ENCODE results near the gene RABGEF1. TPM values are rescaled to one million over a fixed set of nuclear protein-coding genes. Genes with fewer than 3 reads are reported as not detected.

RABGEF1 gene
- total RNA-seq, 4 donors from 2014 or later, result 37.2 to 72.4 (median 43.8) TPM

DNA sequence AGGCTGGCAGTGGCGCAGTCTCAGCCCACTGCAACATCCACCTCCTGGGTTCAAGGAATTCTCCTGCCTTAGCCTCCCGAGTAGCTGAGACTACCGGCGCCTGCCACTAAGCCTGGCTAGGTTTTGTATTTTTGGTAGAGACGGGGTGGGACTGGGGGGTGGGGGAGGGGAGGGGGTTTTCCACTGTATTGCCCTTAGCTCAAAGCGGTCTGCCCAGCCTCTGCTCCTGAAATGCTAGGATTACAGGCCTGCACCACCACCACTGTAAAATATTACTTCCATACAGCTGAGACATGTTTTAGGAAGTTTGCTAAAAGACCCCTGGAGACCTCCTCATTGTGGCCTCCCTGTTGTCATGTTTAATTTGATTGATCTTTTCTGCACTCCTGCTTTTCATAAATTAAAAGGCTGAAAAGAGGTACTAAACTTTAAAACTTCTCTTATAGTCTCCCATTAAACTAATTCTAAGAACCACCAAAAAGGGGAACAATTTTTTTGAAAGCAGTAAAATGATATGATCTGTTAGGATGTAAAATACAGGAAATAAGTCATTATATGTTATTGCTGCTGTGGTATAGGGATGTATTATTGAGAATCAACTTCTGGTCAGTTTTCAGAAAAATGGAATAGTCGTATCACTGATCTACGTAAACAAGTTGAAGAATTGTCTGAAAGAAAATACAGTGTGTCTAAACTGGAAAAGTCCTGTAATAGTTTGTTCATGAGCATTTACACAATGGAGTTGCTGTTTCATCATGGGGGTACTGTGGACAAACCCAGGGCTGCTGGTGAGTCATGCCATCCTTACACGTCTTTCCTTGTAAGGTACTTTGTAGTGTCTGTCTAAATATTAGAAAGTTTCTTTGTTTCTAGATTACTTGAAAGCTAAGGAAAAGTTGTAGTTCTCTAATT is 107.6 kb downstream of the RABGEF1 start:
- peak in 1 of 2 donors; percentile 23 for DNase-seq (ENCODE audit: low spot score in 2 of 2)
- no peaks in the 10 kb centered on the region for H3K27me3 ChIP-seq
- H3K36me3 ChIP-seq, result peaks cover 4% of the 10 kb centered on the region
- peak overlapping the region; percentile 34 for H3K27ac ChIP-seq
- WGBS, result 75% methylated on average over 9 of the region's 9 CpGs
- TF ChIP-seq POLR2AphosphoS5 (IDR thresholded peaks at IDR 0.05), result no peak
- no peaks in the 10 kb centered on the region for H3K9me3 ChIP-seq
- H3K4me3 ChIP-seq, result no peak overlapping the region
- H3K4me1 ChIP-seq, result peaks cover 18% of the 10 kb centered on the region

DNA sequence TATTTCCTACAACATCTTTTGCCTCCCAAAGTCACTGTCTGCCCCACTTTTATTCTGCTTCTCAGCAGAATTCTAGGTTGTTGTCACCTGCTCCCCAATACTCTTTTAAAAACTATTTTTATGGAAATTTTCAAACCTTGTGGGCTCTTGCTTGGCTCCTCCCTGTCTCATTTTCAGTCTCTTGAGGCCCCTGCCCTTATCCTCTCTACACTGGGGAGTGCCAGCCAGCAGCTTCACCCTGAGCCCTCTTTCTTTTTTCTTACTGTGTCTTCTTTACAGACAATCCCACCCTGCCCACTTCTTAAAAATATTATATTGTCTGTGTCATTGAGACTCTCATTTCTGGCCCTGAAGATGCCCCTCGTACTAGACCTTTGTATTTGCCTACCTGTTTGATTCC is 118.8 kb downstream of the RABGEF1 start:
- Histone ChIP-seq H3K9me3 (no peaks in the 10 kb centered on the region), H3K27me3 (no peaks in the 10 kb centered on the region), H3K27ac (no peak overlapping the region), H3K36me3 (peaks cover 67% of the 10 kb centered on the region), H3K4me1 (no peaks in the 10 kb centered on the region), H3K4me3 (no peak overlapping the region)
- TF ChIP-seq POLR2A (IDR thresholded peaks at IDR 0.05) (no peak), EP300 (IDR thresholded peaks at IDR 0.05) (no peak), POLR2AphosphoS5 (IDR thresholded peaks at IDR 0.05) (no peak)
- TF ChIP-seq, protein P1, sequence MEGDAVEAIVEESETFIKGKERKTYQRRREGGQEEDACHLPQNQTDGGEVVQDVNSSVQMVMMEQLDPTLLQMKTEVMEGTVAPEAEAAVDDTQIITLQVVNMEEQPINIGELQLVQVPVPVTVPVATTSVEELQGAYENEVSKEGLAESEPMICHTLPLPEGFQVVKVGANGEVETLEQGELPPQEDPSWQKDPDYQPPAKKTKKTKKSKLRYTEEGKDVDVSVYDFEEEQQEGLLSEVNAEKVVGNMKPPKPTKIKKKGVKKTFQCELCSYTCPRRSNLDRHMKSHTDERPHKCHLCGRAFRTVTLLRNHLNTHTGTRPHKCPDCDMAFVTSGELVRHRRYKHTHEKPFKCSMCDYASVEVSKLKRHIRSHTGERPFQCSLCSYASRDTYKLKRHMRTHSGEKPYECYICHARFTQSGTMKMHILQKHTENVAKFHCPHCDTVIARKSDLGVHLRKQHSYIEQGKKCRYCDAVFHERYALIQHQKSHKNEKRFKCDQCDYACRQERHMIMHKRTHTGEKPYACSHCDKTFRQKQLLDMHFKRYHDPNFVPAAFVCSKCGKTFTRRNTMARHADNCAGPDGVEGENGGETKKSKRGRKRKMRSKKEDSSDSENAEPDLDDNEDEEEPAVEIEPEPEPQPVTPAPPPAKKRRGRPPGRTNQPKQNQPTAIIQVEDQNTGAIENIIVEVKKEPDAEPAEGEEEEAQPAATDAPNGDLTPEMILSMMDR (IDR thresholded peaks at IDR 0.05), result no peak
- no peak for DNase-seq (ENCODE audit: low spot score in 2 of 2)
- 100% methylated on average over 1 of the region's 1 CpG for WGBS

DNA sequence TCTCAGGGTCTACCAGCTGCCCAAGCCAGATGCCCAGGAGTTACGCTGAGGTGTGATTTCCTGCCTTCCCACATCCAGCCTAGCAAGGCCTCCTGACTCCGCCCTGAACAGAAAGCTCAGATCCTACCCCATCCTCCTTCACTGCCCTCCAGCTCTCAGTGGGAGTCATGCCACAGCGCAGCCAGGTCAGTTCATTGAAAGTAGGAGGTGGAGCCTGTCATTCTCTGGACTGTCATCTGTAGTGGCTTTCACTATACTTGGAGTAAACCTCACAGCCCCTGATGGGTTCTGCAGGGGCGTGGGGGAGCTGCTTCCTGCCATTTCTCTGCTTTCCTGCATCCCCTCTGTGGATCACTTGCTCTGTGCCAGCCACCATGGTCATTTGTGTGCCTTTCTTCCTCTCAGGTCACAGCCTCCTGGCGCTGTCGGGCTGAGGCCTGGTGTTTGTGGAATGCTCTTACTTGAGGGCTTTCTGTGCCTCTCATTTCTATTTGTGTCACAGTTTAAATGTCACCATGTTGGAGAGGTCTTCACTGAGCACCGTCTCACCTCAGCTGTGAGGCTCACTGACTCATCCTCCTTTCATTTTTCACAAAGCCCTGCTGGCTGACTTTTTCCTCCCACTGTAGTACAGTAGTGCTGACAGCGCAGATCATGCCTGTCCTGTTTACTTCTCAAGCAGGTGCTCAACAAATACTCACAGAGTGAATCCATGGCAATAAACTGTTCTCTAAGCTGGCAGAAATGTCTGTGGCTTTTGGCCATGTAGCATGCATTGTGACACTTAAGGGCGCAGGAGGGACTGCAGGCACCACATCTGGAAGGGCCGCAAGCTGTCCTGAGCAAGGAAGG is 119.5 kb downstream of the RABGEF1 start:
- TF ChIP-seq, protein P1 (IDR thresholded peaks at IDR 0.05), result no peak
- TF ChIP-seq EP300 (IDR thresholded peaks at IDR 0.05), result no peak
- no peak for TF ChIP-seq POLR2AphosphoS5 (IDR thresholded peaks at IDR 0.05)
- no peak for TF ChIP-seq POLR2A (IDR thresholded peaks at IDR 0.05)
- WGBS, result 96% methylated on average over 10 of the region's 10 CpGs
- no peak overlapping the region for H3K27ac ChIP-seq
- no peaks in the 10 kb centered on the region for H3K4me1 ChIP-seq
- H3K4me3 ChIP-seq, result no peak overlapping the region
- no peaks in the 10 kb centered on the region for H3K27me3 ChIP-seq
- H3K36me3 ChIP-seq, result peaks cover 70% of the 10 kb centered on the region
- no peak for DNase-seq (ENCODE audit: low spot score in 2 of 2)
- H3K9me3 ChIP-seq, result no peaks in the 10 kb centered on the region

DNA sequence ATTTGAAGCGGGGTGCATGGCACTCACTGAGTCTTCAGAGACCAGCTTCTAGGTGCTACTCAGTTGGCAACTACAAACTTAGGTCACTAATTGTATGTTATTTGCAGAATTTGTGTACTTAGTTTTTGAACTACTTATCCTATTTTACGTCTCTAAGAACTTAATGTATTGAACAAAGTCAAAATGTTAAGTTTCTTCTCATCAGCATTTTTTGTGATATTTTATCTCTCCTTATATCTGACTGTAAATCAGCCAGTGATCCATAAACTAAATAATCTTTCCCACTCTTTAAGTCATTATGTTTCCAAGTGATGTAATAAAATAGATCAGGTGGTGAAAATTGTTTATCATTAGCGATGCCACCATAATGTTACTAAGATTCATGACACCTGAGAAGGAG is 120.2 kb downstream of the RABGEF1 start:
- H3K36me3 ChIP-seq, result peaks cover 72% of the 10 kb centered on the region
- H3K27ac ChIP-seq, result no peak overlapping the region
- 93% methylated on average over 3 of the region's 3 CpGs for WGBS

More for the DNA sequence above, 120.2 kb downstream of the RABGEF1 start:
- H3K27me3 ChIP-seq, result no peaks in the 10 kb centered on the region
- no peak for TF ChIP-seq POLR2AphosphoS5 (IDR thresholded peaks at IDR 0.05)
- no peak for TF ChIP-seq EP300 (IDR thresholded peaks at IDR 0.05)
- H3K4me3 ChIP-seq, result no peak overlapping the region
- H3K9me3 ChIP-seq, result no peaks in the 10 kb centered on the region
- no peak for DNase-seq (ENCODE audit: low spot score in 2 of 2)
- no peaks in the 10 kb centered on the region for H3K4me1 ChIP-seq

Other genes starting within 250 kb of the RABGEF1 start
- gene KCTD7, start 111.9 kb upstream of the RABGEF1 start, total RNA-seq, result 10 to 100 TPM in 1 of 4 donors, 1 to 10 TPM in 3; 6.2 to 17.9 (median 6.7) TPM
- 10 to 100 TPM; 80.6 to 99.2 (median 91.0) TPM for gene TMEM248, start 180.5 kb downstream of the RABGEF1 start, total RNA-seq